ENCODE results near the gene RECQL5.

The RECQL5 gene

GRCh38 chr17:75632428-75632827 is 34.5 kb downstream of the RECQL5 start:
- DNase-seq = no peak

- DNase-seq = no peak
Measured at GRCh38 chr17:75631353-75631752, 35.6 kb downstream of the RECQL5 start.

DNA sequence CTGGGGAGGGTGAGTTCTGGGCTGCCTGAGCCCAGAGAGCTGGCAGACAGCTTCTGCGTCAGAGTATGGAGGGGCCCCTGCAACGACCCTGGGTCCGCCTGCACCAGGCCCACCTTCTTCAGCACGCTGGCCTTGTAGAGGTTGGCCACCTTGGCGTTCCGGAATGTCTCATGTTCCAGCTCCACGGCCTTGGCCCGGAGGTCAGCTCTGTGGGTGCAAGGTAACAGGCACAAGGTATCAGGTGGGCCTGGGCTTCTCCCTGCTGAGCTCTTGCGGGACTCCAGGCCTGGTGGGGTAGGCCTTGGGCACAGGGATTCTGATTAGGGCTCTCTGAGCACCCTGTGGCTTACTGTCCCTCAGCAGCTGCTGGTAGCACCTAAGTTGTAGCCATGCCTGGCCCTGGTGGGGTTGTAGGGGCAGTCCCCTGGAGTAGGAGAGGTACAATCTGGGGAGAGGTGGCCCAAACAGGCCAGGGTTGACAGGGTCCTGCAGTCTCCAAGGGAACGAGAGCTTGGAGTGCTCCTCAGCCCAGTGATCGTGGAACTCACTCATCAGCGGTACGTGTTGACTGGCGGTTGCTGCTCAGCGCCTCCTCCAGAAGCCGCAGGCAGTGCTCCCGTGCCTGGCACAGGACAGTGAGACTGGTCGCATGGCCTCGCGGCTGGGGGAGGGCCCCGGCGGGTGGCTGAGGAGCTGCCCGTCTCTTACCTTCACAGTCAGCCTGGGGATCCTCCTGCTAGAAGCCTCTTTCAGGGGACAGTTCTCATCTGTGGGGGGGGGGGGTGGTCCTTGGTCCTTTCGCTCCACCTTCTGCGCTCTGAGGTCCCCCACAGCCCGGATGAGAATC is 36.7 kb downstream of the RECQL5 start:
- no peak for DNase-seq

- DNase-seq = no peak
Measured at GRCh38 chr17:75629157-75629556, 37.8 kb downstream of the RECQL5 start.

DNA sequence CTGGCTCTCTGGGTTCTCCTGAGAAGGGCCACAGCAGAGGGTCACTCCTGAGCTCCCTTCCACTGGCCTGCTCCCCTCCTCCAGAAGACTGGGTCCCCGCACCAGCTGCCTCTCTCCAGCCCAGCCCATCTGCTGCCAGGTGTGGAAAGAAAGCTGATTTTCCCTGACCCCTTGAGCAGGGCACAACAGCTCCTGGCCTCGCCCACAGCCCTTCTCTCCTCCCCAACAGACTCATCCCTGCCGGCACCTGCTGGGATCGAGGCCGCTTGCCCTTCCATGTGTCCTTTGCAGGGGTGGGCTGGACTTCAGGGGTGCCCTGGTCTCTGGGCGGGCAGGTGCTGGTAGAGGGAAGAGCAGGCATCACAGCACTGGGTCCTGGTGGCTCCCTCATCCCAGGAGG is 38.5 kb downstream of the RECQL5 start:
- DNase-seq = no peak

- no peak for DNase-seq
Measured at GRCh38 chr17:75627094-75627493, 39.9 kb downstream of the RECQL5 start.

GRCh38 chr17:75626496-75627038 is 40.4 kb downstream of the RECQL5 start:
- DNase-seq = no peak

GRCh38 chr17:75625813-75626486 is 41.0 kb downstream of the RECQL5 start:
- peak; percentile 15 for DNase-seq

GRCh38 chr17:75624714-75625345 is 42.1 kb downstream of the RECQL5 start:
- DNase-seq = no peak

- DNase-seq = no peak
Measured at GRCh38 chr17:75624021-75624420, 42.9 kb downstream of the RECQL5 start.

- DNase-seq = no peak
Measured at GRCh38 chr17:75623386-75623785, 43.6 kb downstream of the RECQL5 start.

DNA sequence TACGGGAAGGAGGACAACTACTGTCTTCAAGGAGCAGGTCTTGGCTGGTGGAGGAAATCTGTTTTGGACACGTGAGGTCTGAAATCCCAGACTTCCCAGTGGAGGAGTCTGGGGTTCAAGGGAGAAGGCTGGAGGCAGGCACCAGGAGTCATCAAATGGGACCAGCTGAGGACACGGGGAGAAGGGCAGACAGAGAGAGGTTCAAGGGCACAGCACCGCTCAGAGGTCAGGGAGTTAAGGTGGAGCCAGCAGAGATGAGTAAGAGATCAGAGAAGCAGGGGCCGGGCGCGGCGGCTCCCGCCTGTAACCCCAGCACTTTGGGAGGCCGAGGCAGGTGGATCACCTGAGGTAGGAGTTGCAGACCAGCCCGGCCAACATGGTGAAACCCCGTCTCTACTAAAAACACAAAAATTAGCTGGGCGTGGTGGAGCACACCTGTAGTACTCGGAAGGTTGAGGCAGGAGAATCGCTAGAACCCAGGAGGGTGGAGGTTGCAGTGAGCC is 44.1 kb downstream of the RECQL5 start:
- no peak for DNase-seq

DNA sequence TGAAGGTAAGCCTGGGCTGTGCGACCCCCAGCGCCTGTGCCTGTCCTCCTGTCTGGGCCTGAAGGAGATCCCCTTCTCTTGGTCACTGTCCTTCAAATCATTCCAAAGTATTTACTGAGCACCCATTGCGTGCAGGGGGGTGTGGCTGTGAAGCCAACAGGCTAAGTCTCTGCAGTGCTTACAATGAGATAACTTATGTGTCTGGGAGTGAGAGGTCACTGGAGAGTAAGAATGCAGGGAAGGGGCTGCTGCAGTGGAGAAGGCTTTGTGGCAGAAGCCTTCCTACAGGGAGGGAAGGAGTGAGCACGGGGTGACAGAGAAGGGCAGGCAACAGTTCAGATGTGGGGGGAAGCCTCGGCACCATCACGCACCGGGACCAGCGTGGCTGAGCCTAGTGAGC is 44.9 kb downstream of the RECQL5 start:
- no peak for DNase-seq

DNA sequence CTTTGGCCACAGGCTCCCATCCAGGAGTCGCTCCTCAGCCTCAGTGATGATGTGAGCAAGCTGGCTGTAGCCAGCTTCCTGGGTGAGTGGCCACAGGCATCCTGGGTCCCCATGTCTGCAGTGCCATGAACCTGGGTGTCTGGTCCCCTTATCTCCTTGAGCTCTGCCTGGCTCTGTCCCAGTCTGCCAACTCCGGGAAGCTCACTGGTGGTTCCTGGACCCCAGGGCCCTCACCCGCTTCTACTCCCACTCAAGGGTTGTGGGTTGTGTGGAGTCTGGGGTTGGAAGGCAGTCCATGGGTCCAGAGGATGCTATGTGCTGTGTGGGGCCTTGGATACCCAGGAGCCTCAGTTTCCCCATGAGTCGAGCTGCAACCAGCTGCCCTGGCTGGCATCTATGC is 45.5 kb downstream of the RECQL5 start:
- DNase-seq = no peak

DNA sequence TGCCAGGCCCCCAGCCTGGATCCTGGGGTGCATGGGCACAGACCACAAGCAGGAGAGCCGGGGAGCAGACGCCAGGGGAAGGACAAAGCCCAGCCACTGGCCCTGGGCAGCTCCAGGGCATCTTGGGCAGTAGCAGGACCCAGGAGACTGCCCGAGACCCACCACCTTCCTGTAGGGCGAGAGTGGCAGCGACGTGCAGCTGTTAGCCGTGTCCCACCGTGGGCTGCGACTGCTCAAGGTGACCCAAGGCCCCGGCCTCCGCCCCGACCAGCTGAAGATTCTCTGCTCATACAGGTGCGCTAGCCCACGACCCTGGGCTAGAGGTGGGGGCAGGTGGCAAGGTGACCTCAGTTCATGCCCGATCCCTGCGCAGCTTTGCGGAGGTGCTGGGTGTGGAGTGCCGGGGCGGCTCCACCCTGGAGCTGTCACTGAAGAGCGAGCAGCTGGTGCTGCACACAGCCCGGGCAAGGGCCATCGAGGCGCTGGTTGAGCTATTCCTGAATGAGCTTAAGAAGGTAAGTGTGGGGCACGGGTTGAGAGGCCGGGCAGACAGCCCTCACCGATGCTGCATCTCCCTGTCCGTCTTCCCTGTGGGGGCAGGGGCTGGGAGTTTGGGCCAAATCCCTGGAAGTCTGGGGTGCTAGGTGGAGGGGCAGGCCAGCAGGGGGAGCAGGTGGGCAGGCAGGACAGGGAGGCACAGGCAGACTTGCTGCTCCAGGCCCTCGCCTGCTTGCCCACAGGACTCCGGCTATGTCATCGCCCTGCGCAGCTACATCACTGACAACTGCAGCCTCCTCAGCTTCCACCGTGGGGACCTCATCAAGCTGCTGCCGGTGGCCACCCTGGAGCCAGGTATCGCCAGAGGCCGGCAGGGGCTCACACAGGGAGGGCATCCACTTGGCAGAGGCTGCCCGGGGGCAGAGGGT is 47.2 kb downstream of the RECQL5 start:
- peak; percentile 9 for DNase-seq

DNA sequence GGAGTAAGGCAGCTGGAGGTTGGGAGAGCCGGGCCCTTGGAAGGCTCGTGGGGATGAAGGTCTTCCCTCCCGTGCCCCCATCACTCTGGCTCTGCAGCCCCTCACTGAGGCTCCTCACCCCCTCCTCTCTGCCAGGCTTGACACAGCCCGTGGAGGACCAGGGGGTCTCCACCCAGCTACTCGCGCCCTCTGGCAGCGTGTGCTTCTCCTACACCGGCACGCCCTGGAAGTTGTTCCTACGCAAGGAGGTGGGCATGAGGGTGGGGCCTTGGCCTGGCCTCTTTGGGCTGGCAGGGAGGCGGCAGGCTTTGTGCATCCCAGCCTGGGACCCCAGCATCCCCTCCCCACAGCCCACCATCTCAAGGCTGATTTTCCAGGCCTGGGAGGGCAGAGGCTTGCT is 49.3 kb downstream of the RECQL5 start:
- no peak for DNase-seq

GRCh38 chr17:75617218-75617617 is 49.7 kb downstream of the RECQL5 start:
- DNase-seq = no peak

GRCh38 chr17:75616521-75617122 is 50.3 kb downstream of the RECQL5 start:
- no peak for DNase-seq

GRCh38 chr17:75615301-75615700 is 51.7 kb downstream of the RECQL5 start:
- DNase-seq = no peak

DNA sequence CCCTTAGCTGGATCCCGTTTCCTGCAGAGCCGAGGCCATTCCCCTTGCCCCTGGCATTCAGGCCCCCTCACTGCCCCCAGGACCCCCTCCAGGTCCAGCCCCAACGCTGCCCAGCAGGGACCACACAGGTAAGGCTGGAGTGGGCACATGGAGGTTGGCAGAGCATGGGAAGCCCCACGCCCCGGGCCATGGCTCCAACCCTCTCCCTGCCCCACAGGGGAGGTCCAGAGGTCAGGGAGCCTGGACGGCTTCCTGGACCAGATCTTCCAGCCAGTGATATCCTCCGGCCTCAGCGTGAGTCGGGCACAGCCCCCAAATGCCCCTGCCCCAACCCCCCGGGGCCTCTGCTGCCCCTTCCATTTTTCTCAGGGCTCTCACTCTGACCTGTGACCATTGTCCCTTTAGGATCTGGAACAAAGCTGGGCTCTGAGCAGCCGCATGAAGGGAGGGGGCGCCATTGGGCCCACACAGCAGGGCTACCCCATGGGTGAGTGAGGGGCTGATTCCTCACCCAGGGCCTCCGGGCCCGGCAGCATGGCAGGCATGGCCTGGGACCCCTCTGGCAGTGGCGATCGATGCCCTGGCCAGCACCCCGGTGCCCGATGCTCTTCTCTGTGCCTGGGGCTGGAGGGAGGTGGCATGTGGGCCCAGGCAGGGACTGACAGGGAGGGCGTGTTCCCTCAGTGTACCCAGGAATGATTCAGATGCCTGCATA is 52.2 kb downstream of the RECQL5 start:
- DNase-seq = no peak

DNA sequence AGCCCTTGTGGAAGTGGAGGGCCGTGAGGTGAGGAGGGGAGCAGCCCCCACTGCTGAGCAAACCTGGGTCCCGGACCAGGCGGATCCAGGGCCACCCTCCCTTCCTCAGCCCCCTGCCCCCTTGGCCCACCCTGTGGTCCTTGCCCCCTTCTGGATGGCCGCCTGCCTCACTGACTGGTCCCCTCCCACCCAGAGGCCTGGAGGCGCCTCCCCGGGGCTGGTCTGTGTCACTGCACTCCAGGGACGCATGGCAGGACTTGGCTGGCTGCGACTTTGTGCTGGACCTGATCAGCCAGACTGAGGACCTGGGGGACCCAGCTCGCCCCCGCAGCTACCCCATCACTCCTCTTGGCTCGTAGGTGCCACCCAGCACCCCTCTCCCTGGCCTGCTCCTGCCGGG is 52.9 kb downstream of the RECQL5 start:
- no peak for DNase-seq
